ENCODE data around the gene STAP1. TPM values are rescaled to one million over a fixed set of nuclear protein-coding genes. Genes with fewer than 3 reads are reported as not detected.

STAP1 gene
- total RNA-seq, 1 experiment from 2014 or later, result not detected

- Mint-ChIP-seq H3K27ac (no peak overlapping the region), H3K9me3 (no peaks in the 10 kb centered on the region), H3K4me1 (no peaks in the 10 kb centered on the region), H3K36me3 (no peaks in the 10 kb centered on the region), H3K4me3 (no peak overlapping the region), H3K27me3 (ENCODE audit: low read depth) (no peaks in the 10 kb centered on the region)
- TF ChIP-seq CBFB (CRISPR knock-in tag; IDR thresholded peaks at IDR 0.05; ENCODE audit: low read depth), result no peak
- no peak for TF ChIP-seq TCF7 (CRISPR knock-in tag; IDR thresholded peaks at IDR 0.05; ENCODE audit: low read depth)
- no peak for TF ChIP-seq NR2C2 (CRISPR knock-in tag; IDR thresholded peaks at IDR 0.05)
- TF ChIP-seq ERG (CRISPR knock-in tag; IDR thresholded peaks at IDR 0.05), result no peak
- no peak for TF ChIP-seq USF1 (CRISPR knock-in tag; IDR thresholded peaks at IDR 0.05)
- TF ChIP-seq ARID4B (CRISPR knock-in tag; IDR thresholded peaks at IDR 0.05; ENCODE audit: borderline replicate concordance), result no peak
- no peak for TF ChIP-seq HMGXB4 (CRISPR knock-in tag; IDR thresholded peaks at IDR 0.05)
- TF ChIP-seq CREM (CRISPR knock-in tag; IDR thresholded peaks at IDR 0.05), result no peak
- no peak for TF ChIP-seq SMAD4 (CRISPR knock-in tag; IDR thresholded peaks at IDR 0.05)
- TF ChIP-seq ELF4 (CRISPR knock-in tag; IDR thresholded peaks at IDR 0.05; ENCODE audit: low read depth), result no peak
- no peak for TF ChIP-seq NR3C1 (CRISPR knock-in tag; conservative IDR thresholded peaks at IDR 0.05; ENCODE audit: low read depth)
- no peak for DNase-seq (ENCODE audit: low spot score)
- no peak for ATAC-seq
- ChIA-PET CTCF (no interaction called here), POLR2A (no interaction called here)
These were observed 23.4 kb downstream of the STAP1 start for GRCh38 chr4:67581913-67582312.

GRCh38 chr4:67584496-67584895, 26.0 kb downstream of the STAP1 start:
- H3K9me3 Mint-ChIP-seq, result no peaks in the 10 kb centered on the region
- DNase-seq (ENCODE audit: low spot score) (no peak), ATAC-seq (no peak)
- no peaks in the 10 kb centered on the region for H3K27me3 Mint-ChIP-seq (ENCODE audit: low read depth)
- H3K27ac Mint-ChIP-seq, result no peak overlapping the region
- ChIA-PET POLR2A (no interaction called here), CTCF (no interaction called here)
- TF ChIP-seq TCF7 (CRISPR knock-in tag; IDR thresholded peaks at IDR 0.05; ENCODE audit: low read depth), result no peak
- no peak overlapping the region for H3K4me3 Mint-ChIP-seq
- H3K36me3 Mint-ChIP-seq, result no peaks in the 10 kb centered on the region
- no peaks in the 10 kb centered on the region for H3K4me1 Mint-ChIP-seq

- CTCF ChIA-PET, result no interaction called here
- Mint-ChIP-seq H3K27me3 (ENCODE audit: low read depth) (no peaks in the 10 kb centered on the region), H3K4me1 (no peaks in the 10 kb centered on the region), H3K36me3 (no peaks in the 10 kb centered on the region), H3K4me3 (no peak overlapping the region), H3K27ac (no peak overlapping the region), H3K9me3 (no peaks in the 10 kb centered on the region)
- POLR2A ChIA-PET, result no interaction called here
- ATAC-seq (no peak), DNase-seq (ENCODE audit: low spot score) (no peak)
- no peak for TF ChIP-seq CREB1 (CRISPR knock-in tag; IDR thresholded peaks at IDR 0.05)
- no peak for TF ChIP-seq USF2 (CRISPR knock-in tag; IDR thresholded peaks at IDR 0.05)
- no peak for TF ChIP-seq AR (CRISPR knock-in tag; IDR thresholded peaks at IDR 0.05)
- no peak for TF ChIP-seq TP53 (CRISPR knock-in tag; IDR thresholded peaks at IDR 0.05)
- TF ChIP-seq E2F1 (CRISPR knock-in tag; IDR thresholded peaks at IDR 0.05), result no peak
- no peak for TF ChIP-seq NFYB (CRISPR knock-in tag; conservative IDR thresholded peaks at IDR 0.05; ENCODE audit: low read depth)
- no peak for TF ChIP-seq GABPB1 (CRISPR knock-in tag; IDR thresholded peaks at IDR 0.05)
These were observed 28.6 kb downstream of the STAP1 start for GRCh38 chr4:67587156-67587555.
